NCI-H82 treated with DMSO at 0.1 percent for 48 hours (cell line): ENCODE results near the gene NTM.
"Not testable (repeated sequence)": the region's sequence is repeated elsewhere in the genome, so short reads cannot be mapped to it uniquely, and the experiment has no call there.

Experiments
- DNase-seq: peaks from one replicate; lab custom pipeline; 2025; ENCODE audit not compliant: unreplicated experiment; lab: John Stamatoyannopoulos, UW

Gene NTM

DNA sequence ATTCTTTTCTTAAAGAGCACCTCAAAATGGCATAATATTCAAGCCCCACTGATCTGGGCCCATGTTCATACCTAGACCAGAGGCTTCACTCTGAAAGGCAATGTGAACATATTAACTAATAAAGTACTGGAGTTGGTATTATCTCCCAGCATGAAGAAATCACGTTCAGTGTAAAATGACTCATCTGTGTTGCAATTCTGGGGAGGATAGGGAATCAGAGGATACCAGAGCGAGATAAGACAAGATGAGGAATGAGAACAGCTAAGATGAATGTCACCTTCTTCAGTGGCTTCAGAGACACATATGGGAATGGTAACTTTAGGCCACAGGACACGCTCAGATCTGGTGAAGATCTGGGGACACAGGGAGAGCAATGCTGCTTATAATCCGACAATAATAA lies 121.1 kb downstream of the NTM start:
- DNase-seq, result no peak

DNA sequence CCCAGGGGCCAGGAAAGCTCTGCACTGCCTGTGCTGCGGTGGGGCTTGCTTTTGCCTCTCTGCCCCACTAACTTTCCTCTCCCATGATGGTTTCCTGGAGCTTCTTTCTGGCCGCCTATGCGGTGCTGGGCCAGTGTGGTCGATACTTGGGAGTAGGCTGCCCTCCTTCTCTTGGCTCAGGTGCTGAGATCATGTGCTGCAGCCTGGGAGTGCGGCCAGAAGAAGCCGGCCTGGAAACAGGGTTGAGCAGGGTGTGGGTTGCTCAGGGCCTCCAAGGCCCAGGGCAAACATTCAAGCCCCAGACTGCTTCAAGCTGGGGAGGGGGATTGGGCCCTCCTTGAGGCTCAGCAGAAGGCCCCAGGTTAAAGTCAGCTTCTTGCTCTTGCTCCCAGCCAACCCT lies 125.0 kb downstream of the NTM start:
- no peak for DNase-seq

DNA sequence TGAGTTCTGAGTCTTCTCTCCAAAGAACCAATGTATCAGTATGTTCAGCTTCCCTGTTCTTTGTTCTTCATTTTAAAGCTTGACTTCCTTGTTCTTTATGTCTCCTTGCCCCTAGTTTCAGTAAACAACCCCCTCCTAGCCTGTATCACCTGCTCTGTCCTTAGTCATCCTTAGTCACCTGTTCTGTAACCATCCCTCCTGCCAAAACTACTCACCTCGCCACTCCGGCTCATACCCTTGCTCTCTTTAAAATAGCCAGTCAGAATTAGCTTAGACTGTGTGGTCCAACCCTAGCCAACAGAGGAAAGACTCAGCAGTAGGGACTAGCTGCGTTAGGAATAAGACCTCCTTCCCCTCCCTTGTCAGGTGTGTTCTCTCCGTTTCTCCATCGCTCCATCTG lies 127.3 kb downstream of the NTM start:
- DNase-seq, result not testable (repeated sequence)

DNA sequence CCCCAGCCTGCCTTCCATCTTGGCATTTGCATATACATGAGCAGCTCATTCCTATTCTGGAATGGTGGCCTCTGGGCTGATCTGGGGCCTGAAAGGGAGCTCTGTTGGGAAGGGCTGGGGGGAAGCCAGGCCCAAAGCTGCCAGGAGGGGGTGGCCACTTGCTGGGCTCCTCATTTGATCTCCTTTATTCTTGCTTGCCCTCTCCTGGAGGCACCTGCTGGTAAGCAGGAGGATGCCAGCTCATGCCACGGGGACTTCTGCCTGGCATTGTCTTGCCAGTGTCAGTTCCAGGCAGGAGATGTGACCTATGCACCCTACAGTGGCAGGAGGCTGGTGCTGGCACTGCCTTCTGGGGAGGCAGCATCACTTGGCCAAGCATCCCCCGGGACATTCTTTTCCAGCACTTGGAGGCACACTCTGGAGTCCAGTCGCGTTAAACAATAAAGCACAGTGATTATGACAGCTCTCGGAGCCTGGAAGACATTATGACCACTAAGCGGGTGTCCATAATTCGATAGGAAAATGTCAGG lies 128.3 kb downstream of the NTM start:
- DNase-seq, result no peak

DNA sequence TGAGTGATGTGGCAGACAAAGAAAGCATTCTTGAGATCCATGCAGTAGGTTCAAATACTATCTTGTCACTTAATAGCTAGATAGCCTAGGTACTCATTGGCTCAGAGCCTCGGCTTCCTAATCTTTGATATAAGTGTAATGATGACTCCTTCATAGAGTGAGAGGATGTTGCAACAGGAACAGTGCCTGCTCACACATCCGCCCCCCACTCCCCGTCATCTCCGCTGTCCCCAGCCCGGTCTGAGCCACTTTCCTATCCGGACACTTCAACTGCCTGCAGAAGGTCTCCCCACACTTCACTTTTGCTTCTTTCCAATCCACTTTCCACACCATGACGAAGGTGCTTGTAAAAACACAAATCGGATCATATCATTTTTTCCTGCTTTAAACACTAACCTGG lies 128.8 kb downstream of the NTM start:
- no peak for DNase-seq

DNA sequence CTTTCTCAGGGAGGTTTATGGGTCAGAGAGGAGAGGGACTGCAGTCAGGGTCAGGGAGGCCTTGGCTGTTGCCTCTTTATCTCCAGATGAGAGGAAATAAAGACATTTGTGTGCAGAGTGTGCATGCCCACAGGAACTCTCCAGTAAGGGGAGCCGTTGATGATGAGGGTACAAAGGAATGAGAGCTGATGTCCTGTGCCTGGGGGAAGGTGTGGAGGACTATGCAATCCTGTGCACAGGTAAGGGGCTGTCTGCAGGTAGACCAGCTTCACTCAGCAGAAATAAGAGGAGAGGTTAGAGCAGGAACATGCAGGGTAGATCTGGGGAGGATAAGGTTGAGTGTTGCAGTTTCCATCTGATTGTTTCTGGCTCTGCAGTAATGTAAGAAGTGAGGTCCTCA lies 132.6 kb downstream of the NTM start:
- DNase-seq, result no peak

DNA sequence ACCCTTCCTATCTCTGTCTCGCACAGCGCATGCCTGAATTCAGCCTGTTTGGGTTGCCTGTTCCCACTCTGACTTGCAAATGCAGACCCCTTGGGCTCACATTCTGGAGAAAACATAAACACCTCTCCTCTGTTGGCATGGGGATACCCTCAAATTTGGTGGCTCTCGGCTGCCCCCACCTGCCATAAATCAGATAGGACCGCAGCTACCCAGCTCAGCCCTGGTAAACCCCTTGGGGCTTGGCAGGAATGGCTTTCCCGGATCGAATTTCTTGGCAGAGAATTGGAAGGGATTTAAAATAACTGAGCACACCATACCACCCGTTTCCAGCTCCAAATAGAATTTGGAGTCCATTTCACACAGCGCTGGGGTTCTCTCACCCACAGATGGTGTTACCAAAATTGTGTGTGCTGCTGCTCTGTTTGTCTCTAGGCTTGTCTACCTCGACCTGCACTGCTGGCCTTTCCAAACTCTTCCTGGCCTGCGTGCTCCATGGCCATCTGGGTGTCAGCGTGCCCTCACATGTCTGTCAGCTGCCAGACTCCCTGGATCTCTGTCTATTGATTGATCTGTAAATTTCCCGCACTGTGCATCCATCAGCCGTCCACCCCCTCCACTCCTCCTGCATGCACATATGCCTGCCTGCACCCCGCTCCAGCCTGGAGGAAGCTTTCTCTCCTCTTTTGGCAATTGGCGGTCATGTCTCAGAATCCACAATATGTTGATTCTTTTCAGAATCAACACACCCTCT lies 134.0 kb downstream of the NTM start:
- DNase-seq, result peak; percentile 77

DNA sequence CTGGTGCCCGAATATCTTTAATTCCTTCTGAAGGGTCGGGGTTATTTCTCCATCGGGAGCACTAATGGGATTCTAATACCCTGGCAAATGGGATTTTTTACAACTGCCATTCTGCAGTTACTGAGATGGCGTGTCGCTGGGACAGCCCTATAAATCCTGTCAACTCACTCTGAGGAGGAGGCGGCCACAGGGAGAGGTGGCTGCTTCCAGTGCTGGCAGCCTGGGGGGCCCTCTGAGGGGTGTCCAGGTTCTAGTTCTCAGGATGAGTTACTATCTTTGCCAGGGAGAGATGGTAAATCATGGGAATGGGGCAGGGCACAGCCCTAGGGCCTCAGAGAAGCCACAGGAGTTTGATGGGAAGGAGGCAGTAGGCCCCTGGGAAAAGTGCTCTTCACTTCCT lies 135.9 kb downstream of the NTM start:
- peak; percentile 95 for DNase-seq

DNA sequence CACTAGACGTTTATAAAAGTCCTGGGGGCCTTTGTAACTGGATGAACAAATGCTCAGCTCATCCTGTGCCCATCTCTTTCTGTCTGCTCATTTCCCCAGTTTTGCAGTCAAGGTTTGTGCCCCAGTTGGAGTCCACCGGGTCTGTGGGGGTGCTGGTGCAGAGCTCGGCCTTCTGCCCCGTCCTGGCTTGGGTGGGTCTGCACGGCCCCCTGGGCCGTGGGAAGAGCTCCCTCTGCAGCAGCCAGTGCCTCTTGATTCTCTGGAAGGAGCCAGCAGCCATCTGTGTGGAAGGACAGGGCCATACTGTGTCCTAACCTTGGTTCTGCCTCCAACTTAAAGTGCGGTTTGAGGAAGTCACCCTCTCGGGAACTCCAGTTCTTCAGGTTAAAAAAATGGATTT lies 140.2 kb downstream of the NTM start:
- no peak for DNase-seq

DNA sequence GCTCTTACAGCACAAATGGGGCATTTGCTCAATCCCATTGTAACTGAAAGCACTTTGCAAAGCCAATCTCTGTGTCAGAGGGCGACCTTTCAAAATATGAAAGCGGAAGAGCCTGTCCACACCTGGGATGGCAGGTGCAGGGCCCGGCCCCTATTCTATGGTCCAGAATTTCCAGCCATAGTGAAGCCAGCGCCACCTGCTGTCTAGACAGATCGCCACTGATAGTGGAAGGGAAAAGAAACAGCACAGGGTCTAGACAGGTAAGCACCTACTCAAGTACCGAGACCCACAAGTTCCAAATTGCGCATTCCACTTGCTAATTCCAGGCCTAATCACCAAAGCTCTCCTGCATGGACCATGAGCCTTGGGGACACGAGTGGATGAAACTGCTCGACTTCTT lies 141.4 kb downstream of the NTM start:
- DNase-seq, result no peak

DNA sequence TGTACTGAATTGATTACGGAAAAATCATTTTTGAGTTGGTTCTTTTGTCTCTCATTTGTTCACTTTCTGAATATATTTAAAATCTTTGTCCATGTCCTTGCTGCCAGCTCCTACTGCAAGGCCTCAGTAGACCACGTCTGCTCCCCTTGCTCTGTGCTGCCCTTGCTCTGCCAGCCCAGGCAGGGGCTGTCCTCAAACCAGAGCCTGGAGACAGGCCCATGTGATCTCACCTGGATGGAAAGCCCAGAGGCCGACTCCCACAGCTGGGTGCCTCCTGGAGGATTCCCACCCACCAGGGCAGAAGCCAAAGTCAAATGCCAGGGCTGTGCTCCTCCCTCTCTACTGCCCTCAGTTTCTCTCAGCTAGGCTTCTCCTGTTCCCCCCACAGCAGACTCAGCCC lies 141.8 kb downstream of the NTM start:
- DNase-seq, result no peak

DNA sequence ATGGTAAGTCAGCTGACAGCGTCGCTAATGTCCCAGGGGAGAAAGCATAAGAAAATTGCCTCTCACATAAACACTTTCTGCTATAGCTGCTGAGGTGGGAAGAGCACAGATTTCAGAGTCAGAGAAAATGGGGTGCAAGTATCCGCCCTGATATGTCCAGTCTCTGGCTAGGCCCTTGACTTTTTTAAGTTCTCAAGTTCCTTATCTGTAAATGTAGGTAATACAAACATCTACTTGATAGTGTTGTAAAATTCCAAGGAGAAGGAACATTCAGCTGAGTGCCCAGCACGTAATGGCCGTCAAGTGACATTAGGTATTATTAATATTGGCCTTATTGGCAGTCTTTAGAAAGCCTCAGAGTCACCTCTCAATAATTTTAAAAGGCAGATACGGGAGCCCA lies 143.6 kb downstream of the NTM start:
- no peak for DNase-seq

DNA sequence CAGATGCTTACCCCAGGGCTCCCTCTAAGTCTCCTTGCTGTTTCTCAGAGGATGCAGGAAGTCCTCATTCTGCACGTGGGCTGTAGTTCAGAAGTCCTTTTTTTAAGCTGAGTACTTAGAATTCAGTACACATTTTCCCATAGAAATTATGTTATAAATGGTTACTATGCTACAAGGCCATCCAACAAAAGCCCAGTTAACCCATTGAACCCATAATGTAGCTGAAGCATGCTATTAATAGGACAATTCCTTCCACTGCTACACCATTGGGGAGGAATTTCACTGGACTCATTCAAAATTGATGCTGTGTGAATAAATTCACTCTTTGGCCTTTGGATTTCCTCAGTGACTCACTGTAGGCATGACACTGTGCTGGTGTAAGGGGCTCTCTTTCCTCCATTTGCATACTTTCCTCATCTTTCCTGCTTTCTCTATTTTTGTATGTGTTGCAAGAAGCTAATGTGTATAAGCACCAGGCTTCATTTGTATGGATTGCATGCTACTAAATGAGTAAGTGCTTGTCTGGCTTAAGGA lies 148.0 kb downstream of the NTM start:
- DNase-seq, result no peak

DNA sequence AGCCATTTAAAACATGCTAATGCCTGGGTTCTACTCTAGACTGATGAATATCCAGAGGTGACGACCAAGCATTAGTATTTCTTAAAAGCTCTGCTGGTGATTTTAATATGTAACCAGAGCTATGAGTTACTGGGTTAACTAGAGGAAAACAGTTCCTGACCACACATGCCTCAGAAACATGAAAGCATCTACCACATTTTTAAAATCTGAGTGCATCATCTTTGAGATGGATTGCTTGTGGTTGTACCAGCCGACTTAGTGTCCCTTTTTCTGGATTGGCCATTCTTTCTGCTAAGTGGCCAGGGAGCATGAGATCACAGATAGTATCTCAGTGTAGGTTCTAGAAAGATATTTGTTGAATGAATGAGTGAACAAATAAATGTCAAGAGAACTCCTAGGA lies 152.4 kb downstream of the NTM start:
- peak; percentile 47 for DNase-seq

DNA sequence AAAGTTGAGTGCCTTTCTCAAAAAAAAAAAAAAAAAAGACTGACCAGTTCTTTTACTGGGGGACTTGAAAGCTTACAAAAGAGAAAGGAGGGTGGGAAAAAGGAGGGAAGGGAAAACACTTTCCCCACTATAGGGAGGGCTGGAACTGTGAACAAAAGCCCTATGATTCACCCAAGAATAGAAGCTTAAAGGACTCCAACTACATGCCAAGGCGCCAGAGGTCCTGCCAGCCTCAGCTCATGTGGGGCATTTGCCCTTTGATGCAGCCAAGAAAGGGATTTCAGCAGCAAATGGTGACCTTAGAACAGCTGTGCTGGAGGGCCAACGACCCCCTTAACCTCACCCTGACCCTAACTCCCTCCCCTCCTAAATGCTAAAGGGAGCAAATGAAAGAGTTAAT lies 160.0 kb downstream of the NTM start:
- DNase-seq, result no peak

DNA sequence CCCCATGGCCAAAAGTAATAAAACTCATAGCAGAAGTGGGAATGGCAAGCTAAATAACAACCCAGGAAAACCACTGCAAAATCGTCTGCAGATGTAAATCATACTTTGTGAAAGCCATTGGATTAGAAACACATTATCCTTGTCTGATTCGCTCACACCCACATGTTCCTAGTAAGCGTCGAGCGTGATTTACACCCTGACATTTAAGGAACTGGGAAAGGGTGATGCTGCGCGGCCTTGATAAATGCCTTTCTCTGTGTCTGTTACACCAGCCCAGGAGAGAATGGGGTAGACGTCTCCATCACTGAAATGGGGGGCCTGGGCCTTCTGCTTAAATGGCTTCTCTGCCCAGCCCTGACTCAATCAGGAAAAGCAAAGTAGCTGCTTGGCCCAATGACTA lies 162.7 kb downstream of the NTM start:
- peak; percentile 6 for DNase-seq

DNA sequence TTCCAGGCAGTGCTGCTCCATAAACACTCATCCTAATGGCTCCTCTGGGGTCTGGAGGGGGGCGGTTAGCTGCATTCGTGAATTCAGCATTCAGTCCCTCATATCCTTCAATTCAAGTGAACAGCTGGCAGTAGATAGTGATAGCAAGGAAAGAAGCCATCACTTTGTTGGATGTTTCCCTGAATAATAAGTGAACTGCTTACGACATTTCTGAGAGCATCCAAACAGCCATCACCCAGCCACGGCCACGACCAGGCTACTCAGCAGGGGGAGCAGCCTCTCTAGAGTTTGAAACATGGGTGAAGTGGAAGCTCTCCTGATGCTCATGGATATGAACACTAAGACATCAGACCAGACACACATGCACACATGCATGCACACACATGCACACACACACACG lies 163.6 kb downstream of the NTM start:
- no peak for DNase-seq

DNA sequence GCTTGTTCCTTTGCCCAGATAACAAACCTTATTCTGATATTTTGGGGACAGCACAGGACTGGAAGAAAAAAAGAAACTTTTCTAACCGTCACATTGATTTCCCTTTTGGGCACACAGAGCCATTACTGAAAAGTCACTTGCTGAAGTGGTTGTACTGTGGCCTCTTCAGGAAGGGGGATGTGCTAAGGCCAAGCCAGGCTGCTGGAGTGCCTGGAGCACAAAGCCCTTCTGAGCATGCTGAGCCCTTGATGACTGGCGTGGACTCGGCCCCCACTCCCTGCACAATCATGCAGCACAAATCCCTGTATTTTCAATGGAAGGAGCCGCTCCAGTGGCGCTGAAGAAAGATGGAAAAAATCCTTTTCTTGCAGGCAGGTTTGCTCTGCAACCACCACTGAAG lies 164.2 kb downstream of the NTM start:
- no peak for DNase-seq

DNA sequence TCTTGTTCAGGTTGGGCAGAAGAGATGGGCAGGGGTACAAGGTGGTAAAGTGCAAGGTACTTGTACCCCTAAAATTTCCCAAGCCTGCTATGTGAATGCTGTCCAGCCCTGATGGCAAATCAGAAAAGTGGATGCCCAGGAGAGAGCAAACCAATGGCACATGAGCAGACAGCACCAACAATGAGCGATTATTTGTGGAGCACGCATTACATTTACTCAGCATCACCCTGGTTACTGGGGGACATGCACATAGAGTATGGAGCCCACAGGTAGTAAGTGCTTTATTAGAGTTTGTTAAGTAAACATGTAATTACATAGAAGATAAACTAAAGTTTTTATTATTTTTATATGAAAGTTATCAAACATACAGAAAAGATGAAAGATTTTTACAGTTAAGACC lies 165.7 kb downstream of the NTM start:
- no peak for DNase-seq

DNA sequence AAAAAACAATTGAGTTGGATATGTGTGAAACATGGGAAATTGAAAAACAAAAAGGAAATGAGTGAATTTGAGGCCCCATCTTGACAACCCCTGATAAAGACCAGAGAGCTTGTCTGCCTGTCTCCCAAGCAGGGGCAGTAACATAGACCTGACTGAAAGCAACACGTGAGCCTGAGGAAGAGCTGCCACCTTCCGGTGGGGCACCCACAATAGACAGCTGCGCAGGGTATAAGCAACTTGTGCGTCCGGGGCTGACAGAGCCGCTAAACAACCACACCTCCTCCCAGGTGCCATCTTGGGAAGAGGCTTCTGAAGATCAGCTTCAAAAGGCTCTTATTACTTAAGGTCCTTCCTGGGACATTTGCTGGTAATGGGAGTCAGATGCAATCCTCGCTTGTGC lies 166.8 kb downstream of the NTM start:
- DNase-seq, result no peak

DNA sequence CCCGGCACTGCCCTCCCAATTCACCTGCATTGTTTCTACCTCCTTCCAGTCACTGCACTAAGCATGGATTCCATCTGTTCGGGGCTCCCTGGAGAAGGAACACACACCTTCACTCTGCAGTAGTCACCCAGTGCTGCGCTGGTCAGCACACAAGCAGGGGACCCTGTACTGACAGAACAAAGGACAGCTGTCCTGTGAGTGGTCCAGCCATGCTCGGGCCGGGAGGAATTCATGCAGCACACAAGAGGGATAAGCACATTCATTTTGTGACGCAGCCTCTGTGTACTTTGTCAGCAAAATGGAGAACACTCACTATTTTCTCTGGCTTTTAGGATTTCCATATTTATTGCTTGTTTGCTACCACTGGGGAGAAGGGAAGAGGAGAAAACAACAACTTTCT lies 167.3 kb downstream of the NTM start:
- DNase-seq, result no peak

DNA sequence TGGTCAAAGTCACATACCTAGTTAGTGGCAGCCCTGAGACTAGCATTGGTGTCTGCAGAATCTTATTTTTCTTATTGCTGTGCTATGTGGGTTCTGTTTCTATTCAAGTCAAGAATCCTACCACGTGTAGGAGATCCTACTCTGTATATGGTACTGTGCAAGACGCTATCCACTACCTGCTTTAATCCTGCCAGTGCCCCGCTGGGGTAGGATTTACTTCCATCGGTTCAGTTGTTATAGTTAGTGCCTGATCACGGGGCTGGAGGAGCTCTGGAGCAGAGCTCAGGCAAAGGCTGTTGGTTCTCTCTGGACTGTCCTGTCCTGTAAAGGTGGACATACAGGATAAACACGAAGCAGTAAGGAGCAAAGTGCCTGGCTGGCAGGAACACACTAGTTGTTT lies 167.9 kb downstream of the NTM start:
- no peak for DNase-seq

DNA sequence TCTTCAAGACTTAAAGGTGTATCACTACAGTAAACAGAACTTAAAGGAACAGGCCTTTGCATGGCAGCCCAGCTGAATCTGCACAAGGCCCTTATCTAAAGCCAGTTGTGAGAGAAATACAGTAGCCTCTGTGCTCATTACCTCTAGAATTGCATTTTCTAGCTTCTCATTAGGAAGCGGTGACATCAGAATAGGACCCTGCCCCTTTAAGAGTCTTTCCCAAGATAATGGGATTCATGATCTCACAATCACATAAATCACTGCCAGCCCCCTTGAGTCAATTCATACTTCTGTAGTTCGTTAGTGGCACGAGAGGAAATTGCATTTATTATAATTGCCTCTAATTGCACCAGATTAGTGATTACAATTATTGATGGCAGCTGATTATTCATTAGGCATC lies 170.3 kb downstream of the NTM start:
- no peak for DNase-seq
